Measurements from ENCODE around the gene RAB9A.
"Not testable (repeated sequence)": the region's sequence is repeated elsewhere in the genome, so short reads cannot be mapped to it uniquely, and the experiment has no call there.

RAB9A gene

GRCh38 chrX:13699183-13699826, 10.4 kb downstream of the RAB9A start:
- DNase-seq (ENCODE audit: extremely low read depth in 1 of 2, low read depth in 1 of 2), result no peak

GRCh38 chrX:13700380-13700779, 11.5 kb downstream of the RAB9A start:
- no peak for DNase-seq (ENCODE audit: extremely low read depth in 1 of 2, low read depth in 1 of 2)

- no peak for DNase-seq (ENCODE audit: extremely low read depth in 1 of 2, low read depth in 1 of 2)
Measured at GRCh38 chrX:13702111-13702789, 13.3 kb downstream of the RAB9A start.

- no peak for DNase-seq (ENCODE audit: extremely low read depth in 1 of 2, low read depth in 1 of 2)
Measured at GRCh38 chrX:13703135-13703534, 14.2 kb downstream of the RAB9A start.

GRCh38 chrX:13703589-13703988, 14.7 kb downstream of the RAB9A start:
- no peak for DNase-seq (ENCODE audit: extremely low read depth in 1 of 2, low read depth in 1 of 2)

GRCh38 chrX:13711141-13711540, 22.2 kb downstream of the RAB9A start:
- DNase-seq (ENCODE audit: extremely low read depth in 1 of 2, low read depth in 1 of 2), result no peak

- DNase-seq (ENCODE audit: extremely low read depth in 1 of 2, low read depth in 1 of 2), result no peak
Measured at GRCh38 chrX:13716455-13716854, 27.5 kb downstream of the RAB9A start.

GRCh38 chrX:13716905-13717304, 28.0 kb downstream of the RAB9A start:
- DNase-seq (ENCODE audit: extremely low read depth in 1 of 2, low read depth in 1 of 2), result no peak

- no peak for DNase-seq (ENCODE audit: extremely low read depth in 1 of 2, low read depth in 1 of 2)
Measured at GRCh38 chrX:13717700-13718472, 29.0 kb downstream of the RAB9A start.

- no peak for DNase-seq (ENCODE audit: extremely low read depth in 1 of 2, low read depth in 1 of 2)
Measured at GRCh38 chrX:13719192-13719856, 30.4 kb downstream of the RAB9A start.

GRCh38 chrX:13721371-13721770, 32.4 kb downstream of the RAB9A start:
- DNase-seq (ENCODE audit: extremely low read depth in 1 of 2, low read depth in 1 of 2), result no peak

- DNase-seq (ENCODE audit: extremely low read depth in 1 of 2, low read depth in 1 of 2), result no peak
Measured at GRCh38 chrX:13721819-13722519, 33.0 kb downstream of the RAB9A start.

- not testable (repeated sequence) for DNase-seq (ENCODE audit: extremely low read depth in 1 of 2, low read depth in 1 of 2)
Measured at GRCh38 chrX:13724878-13725277, 36.0 kb downstream of the RAB9A start.

GRCh38 chrX:13726583-13726982, 37.7 kb downstream of the RAB9A start:
- not testable (repeated sequence) for DNase-seq (ENCODE audit: extremely low read depth in 1 of 2, low read depth in 1 of 2)

- DNase-seq (ENCODE audit: extremely low read depth in 1 of 2, low read depth in 1 of 2), result not testable (repeated sequence)
Measured at GRCh38 chrX:13730523-13730922, 41.6 kb downstream of the RAB9A start.

- DNase-seq (ENCODE audit: extremely low read depth in 1 of 2, low read depth in 1 of 2), result no peak
Measured at GRCh38 chrX:13732246-13733067, 43.5 kb downstream of the RAB9A start.

- DNase-seq (ENCODE audit: extremely low read depth in 1 of 2, low read depth in 1 of 2), result no peak
Measured at GRCh38 chrX:13733506-13733905, 44.6 kb downstream of the RAB9A start.

GRCh38 chrX:13734278-13735172, 45.6 kb downstream of the RAB9A start, which contains the start of the genes OFD1 and TRAPPC2:
OFD1 (plus strand) TSS chrX:13734748; CDS start chrX:13735072, 324 bp downstream.
TRAPPC2 (minus strand) TSS chrX:13734620; CDS start chrX:13719963, 14,657 bp downstream.
- peak; percentile 76 to 81 for DNase-seq (ENCODE audit: extremely low read depth in 1 of 2, low read depth in 1 of 2)

GRCh38 chrX:13741695-13742094, 52.8 kb downstream of the RAB9A start:
- DNase-seq (ENCODE audit: extremely low read depth in 1 of 2, low read depth in 1 of 2), result no peak

All from activated CD8-positive, alpha-beta memory T cell treated with anti-CD3 and anti-CD28 coated beads for 1 hour (primary cell).